GM04504 (cell line): ENCODE data around the gene OSBPL9.
"Not testable (repeated sequence)": the region's sequence is repeated elsewhere in the genome, so short reads cannot be mapped to it uniquely, and the experiment has no call there.

Experiments
- DNase-seq: peaks from one replicate; pipeline ENCODE4 v3.0.0-alpha.2; 2012; ENCODE audit warnings: low read depth

OSBPL9 gene

DNA sequence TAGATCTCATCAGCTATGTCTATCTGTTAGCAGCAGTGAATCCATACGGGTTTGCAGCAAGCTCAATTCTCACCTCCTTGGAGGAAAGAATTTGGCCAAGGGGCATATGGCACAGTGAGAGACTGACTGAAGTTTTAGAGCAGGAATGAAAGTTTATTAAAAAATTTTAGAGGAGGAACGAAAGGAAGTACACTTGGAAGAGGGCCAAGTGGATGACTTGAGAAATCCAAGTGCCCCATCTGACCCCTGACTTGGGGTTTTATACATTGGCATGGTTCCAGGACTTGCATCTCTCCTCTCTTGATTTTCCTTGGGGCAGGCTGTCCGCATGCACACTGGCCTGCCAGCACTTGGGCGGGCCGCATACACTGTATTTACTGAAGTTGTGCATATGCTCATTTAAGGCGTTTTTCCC, 9.2 kb upstream of the OSBPL9 start:
- no peak for DNase-seq

GRCh38 chr1:51610104-51610503, 6.8 kb upstream of the OSBPL9 start:
- DNase-seq, result not testable (repeated sequence)

- no peak for DNase-seq
Observed at GRCh38 chr1:51610637-51611036, 6.3 kb upstream of the OSBPL9 start.

DNA sequence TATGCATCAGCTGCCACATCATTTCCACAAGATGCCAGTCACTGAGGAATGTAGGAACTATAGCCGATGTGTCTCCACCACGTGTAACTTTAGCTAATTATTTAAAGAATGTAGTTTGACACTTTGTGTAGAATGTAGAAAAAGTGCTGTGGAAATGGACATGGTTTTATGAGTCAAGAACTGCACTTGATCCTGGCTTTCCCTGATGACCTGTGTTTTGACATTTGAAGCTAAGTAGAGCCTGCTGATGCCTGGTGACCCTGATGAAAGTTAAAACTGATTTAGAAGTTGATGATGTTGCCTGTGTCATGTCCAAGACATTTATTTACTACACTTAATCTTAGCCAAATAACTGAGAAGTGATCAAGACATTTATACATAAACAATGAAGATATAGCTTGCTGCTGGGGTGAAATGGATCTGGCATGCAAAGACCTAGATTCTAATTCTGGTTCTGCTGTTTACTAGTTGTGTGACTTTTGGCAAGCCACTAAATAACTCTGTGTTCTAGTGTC, 4.4 kb upstream of the OSBPL9 start:
- DNase-seq, result no peak

- no peak for DNase-seq
Observed at GRCh38 chr1:51615780-51616291, 1.1 kb upstream of the OSBPL9 start.

GRCh38 chr1:51616490-51616889, 402 bp upstream of the OSBPL9 start:
- no peak for DNase-seq

DNA sequence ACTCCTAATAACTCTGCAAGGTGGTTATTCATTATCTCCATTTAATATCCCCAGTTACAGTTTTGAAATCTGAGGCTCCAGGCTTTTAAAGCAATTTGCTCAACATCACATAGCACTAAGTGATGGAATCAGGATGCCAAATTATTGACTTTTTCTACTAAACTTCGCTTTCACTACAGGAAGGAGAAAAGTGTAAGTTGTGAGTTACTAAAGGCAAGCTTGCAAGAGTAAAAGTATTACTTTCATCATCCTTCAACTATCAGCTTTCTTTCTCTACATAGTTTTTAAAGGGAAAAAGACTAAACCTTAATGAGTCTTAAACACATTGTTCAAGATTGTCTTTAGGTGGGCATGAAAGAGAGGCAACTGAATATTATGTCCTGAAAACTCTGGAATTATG, 1.8 kb downstream of the OSBPL9 start:
- no peak for DNase-seq

DNA sequence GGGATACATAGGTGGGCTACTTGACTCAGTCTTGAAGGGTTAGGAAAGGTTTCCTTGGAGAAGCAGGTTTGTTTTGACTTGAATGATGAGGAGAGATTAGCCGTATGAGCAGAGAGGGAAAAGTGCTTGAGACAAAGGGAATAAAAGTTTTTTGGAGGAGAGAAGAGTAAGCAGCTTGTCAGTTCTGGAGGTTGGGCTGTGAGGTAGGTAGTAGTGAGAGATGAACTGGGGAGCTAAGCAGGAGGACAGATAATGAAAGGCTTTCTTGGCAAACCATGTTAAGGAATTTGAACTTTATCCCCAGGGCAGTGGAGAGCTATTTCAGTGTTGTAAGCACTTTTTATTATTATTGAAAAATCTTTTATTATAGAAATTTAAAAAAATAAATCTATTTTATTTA, 3.6 kb downstream of the OSBPL9 start:
- DNase-seq, result no peak

DNA sequence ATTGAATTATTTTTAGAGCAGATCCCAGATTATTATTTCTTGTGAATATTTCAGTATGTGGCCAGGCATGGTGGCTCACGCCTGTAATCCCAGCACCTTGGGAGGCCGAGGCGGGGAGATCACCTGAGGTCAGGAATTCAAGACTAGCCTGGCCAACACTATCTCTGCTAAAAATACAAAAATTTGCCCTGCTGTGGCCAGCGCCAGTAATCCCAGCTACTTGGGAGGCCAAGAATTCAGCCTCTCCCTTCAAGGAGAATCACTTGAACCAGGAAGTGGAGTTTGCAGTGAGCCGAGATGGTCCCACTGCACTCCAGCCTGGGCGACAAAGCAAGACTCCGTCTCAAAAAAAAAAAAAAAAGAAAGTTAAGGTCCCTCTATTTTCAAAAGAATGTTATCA, 4.3 kb downstream of the OSBPL9 start:
- DNase-seq, result no peak

DNA sequence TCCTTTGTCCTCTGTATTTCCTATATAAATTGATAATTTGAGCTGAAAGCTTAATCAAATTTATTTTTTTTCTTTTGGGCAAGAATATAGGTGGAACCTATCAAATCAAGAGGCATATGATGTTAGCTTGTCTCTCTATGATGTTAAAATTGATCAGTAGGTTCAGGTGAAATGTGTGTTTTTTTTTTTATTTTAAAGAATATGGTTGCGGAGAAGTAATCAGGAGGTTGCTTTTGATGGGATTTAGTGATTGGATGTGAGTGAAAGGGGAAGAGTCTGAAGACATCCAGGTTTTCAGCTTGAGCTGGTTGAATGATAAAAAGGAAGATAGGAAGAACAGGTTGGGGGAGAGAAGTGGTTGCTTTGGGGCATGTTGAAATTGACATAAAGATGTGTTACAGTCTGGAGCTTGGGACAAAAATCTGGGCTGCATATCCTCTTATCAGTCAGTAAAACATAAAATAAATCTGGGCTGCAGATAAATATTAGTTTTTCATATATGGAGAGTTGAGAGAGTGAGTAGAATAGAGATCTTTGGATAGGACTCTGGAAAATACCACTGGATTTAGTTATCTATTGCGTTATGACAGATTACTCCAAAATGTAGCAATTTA, 5.1 kb downstream of the OSBPL9 start:
- no peak for DNase-seq

DNA sequence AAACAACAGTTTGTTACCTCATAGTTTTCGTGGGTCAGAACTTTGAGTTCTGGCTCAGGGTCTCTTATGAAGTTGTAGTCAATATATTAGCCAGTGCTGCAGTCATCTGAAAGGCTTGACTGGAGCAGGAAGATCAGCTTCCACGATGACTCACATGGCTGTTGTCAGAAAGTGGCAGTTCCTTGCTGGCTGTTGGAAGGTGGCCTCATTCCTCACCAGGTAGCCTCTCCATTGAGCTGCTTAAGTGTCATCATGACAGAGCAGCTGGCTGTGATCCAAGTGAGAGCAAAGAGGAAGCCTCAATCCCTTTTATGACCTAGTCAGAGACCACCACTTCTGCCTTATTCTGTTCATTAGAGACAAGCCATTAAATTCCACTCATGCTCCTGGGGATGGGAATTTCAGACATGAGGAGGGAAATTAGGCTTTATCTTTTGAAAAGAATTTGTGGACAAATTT, 5.6 kb downstream of the OSBPL9 start:
- DNase-seq, result peak; percentile 23

DNA sequence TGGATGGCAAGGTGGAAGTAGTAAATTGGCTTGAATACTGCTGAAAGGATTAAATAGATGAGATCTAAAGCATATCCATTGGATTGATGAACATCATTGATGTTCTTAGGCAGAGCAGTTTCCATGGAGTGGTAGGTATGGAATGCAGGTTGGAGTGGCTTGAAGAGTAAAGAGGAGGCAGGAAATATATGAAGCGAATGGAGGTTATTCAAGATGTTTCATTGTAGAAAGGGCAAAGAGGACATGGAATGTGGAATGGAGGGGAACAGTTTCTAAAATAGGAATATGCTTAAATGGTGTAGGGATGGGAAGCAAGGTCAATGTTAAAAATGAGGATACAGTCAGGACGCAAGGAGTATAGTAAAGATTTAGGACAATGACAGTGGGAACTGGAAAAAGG, 6.1 kb downstream of the OSBPL9 start:
- no peak for DNase-seq

DNA sequence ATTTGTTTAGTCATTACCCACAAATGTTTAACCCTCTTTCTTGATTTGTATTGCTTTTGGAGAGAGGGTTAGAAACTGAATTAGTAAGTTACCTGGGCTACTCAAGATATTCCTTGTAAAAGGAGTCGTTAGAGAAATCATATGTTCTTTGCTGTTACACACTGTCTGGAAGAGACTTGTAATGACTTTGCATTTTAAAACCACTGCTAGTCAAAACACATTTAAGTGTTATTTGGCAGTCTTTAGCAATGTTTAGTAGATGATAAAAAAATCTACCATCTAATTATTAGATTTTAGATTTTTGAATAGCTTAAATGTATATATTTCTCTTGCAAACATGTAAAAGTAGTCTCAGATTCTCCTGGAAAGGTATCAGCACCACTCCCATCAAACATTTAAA, 6.6 kb downstream of the OSBPL9 start:
- no peak for DNase-seq

DNA sequence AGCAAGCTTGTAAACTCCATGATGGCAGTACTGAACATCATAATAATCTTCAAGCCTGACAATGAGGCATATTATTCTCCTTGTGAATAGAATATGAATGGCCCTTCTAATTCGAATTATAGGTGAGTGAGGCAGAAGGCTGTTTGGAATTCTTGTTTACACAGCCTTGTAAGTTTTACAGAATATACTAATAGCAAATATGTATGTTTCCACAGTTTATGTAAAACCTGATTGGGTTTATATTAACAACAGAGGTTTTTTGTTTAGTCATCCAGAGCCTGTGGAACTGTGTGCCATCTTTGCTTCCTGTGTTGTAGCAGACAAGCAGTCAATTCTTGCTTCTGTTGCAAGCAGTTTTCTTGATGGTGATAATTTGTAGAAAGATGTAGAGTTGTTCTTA, 8.0 kb downstream of the OSBPL9 start:
- DNase-seq, result no peak

- peak; percentile 28 for DNase-seq
Observed at GRCh38 chr1:51627672-51628071, 10.8 kb downstream of the OSBPL9 start.

GRCh38 chr1:51628715-51629590, 12.1 kb downstream of the OSBPL9 start:
- DNase-seq, result no peak

DNA sequence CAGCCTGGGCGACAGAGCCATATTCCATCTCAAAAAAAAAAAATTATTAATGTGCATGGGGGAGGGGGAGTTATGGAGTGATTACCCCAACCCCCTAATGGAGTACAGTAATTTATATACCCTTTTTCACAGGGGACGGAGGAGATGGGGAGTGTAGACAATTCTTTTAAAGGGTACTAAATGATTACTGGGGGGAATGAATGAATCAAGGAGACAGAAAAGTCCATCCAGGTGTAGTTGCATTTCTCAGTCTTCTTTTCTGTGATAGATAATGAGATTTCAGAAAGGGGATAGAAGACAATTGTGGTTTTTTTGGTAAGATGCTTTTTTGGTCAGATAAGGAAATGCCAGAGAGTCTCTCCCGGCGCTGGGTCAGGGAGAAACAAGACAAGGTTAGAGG, 13.0 kb downstream of the OSBPL9 start:
- no peak for DNase-seq

GRCh38 chr1:51630393-51630792, 13.5 kb downstream of the OSBPL9 start:
- DNase-seq, result no peak

- no peak for DNase-seq
Observed at GRCh38 chr1:51630922-51631321, 14.0 kb downstream of the OSBPL9 start.

DNA sequence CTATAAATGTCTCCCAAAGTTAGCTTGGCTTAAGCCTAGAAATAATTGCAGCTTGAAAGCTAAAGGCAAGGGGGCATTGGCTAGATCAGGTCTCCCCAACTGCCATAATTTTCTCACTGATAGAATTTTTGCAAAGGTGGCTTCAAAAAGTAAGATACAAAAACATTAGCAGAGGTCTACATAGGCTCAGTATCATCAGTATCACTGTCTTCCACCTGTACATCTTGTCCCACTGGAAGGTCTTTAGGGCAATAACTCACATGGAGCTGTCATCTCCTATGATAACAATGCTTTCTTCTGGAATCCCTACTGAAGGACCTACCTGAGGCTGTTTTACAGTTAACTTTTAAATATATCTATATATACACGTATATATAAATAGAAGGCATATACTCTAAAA, 14.9 kb downstream of the OSBPL9 start:
- DNase-seq, result no peak

DNA sequence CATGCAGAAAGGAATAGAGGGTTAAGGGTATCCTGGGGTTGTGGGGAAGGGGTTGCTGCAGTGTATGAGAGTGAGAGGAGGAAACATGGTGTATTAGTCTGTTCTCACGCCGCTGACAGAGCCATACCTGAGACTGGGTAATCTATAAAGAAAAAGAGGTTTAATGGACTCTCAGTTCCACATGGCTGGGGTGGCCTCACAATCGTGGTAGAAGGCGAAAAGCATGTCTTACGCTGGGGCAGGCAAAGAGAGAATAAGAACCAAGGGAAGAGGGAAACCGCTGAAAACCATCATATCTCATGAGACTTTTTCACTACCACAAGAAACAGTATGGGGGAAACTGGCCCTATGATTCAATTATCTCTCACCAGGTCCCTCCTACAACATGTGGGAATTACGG, 17.7 kb downstream of the OSBPL9 start:
- DNase-seq, result no peak

GRCh38 chr1:51635615-51636014, 18.7 kb downstream of the OSBPL9 start:
- DNase-seq, result no peak

DNA sequence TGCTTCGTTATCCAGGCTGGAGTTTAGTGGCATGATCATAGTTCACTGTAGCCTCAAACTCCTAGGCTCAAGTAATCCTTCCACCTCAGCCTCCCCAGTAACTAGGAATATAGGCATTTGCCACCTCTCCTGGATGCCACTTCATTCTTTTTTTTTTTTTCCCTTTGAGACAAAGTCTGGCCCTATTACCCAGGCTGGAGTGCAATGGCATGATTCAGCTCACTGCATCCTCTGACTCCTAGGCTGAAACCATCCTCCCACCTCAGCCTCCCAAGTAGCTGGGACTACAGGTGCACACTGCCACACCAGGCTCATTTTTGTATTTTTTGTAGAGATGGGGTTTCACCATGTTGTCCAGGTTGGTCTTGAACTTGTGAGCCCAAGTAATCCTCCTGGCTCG, 19.3 kb downstream of the OSBPL9 start:
- DNase-seq, result no peak
